HG03354 (cell line): ENCODE results near the gene PIP5K1C.
A peak's percentile ranks its signal among the peaks of the same experiment; 100 is the strongest.
"Not testable (repeated sequence)": the region's sequence is repeated elsewhere in the genome, so short reads cannot be mapped to it uniquely, and the experiment has no call there.

Source experiments
- ATAC-seq: cut with Tn5 transposase; IDR thresholded peaks from one replicate; pipeline ENCODE4 v1.9.1; 2021; ENCODE audit warnings: mild to moderate bottlenecking; ENCODE audit not compliant: unreplicated experiment, poor library complexity, severe bottlenecking

PIP5K1C gene

DNA sequence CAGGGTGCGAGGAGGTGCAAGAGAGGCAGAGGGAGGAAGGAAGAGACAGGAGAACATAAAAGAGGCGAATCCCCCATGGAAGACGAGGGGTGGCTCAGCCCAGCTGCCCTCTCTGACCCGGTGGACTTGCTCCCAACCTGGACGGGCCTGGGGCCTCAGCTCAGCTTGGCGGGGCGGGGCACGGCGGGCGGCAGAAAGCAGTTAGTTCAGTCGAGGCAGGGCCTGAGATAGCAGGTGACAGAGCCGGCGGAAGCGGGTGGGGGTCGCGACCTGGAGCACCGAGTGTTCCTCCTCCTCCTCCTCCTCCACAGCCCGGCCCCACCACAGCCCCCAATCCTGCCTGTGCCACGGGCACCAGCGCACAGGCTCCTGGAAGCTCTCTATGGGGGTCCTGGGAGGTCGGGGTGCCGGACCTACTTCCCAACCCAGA, 66.7 kb downstream of the PIP5K1C start:
- ATAC-seq: no peak

DNA sequence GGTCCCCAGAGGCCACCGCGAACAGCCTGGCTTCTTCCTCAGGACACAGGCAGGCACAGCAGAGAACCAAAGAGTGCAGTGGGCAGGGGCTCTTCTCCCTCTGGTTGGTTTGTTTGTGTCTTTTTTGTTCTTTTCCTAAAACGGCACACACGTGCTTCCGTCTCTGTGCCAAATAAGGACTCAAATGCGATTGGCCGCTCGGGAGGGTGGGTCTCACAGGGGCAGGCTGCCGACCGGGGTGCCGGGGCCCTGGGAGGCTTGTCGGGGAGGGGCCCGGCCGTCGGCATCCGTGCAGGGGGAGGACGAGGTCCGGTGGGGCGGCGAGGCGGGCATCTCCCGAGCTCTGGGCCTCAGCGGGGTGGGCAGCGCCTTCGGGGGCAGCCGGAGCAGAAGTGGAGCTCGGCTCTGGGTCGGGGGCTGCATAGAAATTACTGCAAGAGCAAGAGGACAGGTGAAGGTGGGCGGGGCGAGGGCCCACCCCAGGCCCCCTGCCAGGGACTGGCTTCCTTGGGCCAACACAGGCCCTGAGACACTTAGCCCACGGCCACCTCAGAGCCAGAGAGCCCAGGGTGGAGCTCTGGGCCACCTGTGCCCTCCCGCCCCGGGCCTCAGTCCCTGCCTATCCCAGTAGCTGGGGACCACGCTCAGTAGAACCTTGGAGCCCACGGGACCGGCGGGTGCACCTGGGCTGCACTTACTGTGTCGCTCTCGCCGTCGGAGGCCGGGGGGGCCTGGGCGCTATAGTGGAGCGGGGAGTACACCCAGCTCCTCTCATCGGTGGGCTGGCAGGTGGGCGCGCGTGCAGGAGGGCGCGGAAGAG, 67.3 kb downstream of the PIP5K1C start:
- ATAC-seq: no peak

GRCh38 chr19:3632098-3632497, 68.2 kb downstream of the PIP5K1C start:
- no peak for ATAC-seq

GRCh38 chr19:3631053-3631861, 69.0 kb downstream of the PIP5K1C start:
- ATAC-seq: no peak

DNA sequence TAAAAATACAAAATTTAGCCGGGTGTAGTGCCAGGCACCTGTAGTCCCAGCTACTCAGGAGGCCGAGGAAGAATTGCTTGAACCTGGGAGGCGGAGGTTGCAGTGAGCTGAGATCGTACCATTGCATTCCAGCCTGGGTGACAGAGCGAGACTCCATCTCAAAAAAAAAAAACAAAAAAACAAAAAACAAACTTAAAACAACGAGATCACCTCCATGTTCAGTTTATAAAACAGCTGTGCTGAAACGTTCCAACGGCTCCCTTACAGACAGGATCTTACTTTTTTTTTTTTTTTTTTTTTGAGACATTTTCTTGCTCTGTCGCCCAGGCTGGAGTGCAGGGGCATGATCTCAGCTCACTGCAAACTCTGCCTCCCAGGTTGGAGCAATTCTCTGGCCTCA, 71.5 kb downstream of the PIP5K1C start:
- ATAC-seq: not testable (repeated sequence)

GRCh38 chr19:3627351-3627723, 72.9 kb downstream of the PIP5K1C start:
- ATAC-seq: no peak

DNA sequence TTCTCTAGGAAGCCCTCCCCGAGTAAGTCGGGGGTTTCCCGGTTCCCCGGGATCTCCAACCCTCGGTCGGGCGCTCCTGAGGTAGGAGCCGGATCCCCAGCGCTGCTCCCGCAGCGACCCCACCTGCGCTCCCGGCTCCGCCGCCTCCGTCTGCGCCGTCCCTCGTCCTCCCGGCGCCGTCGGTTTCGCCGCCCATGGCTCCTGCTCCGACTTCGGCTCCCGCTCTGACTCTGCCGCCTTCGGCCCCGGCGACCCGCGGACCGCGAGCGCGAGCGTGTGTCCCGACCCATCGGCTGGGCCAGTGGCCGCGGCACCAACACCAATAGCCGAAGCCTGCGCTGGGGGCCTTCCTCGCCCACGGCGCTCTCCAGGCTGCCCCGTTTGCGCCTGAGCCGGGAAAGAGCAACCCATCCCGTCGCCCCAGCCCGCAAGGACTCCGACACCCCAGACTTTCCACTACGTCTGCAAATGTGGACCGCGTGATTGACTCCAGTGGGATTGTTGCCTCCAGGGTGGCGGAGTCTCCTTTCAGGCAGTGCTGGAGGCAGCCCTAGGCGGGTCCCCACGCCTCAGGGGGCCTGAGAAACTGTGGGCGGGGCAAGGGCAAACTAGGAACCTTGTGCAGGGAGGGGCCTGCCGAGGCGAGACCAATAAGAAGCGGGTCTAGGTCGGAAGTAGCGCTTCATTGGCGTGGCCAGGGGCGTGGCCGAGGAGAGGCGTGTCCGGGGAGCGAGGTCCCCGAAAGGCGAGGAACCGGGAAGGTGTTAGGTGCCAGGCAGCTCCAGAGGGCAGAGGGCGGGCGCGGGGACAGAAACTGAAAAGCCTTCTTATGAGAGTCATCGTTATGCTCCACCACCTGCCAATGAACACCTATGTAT, 73.6 kb downstream of the PIP5K1C start, which contains the start of gene CACTIN:
TSS of gene CACTIN (minus strand) at position 318 of the 878 bp plus-strand sequence. CDS start at position 290, 28 bp downstream.
- ATAC-seq: peak; percentile 88

DNA sequence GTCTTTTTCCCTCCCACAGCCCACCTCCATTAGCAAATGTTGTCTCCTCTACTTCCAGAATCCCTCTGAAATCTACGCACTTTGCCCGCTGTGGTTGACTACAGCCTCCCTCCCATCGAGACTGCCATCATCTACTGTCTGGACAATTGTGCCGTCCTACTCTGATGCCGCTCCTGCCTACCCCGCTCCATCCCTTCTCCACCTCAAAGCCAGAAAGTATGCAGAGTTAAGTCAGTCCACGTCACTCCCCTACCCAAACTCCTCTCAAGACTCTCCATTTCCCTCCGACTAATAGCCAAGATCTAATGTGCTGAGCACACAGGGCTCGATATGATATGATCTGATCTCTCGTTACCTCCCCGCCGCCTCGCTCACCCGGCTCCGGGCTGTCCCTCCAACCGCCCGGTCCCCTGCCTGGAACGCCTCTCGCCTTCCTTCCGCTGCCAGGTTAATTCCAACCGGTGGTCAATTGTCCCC, 74.2 kb downstream of the PIP5K1C start:
- no peak for ATAC-seq

- ATAC-seq: no peak
These were observed 76.6 kb downstream of the PIP5K1C start for GRCh38 chr19:3623716-3624115.

DNA sequence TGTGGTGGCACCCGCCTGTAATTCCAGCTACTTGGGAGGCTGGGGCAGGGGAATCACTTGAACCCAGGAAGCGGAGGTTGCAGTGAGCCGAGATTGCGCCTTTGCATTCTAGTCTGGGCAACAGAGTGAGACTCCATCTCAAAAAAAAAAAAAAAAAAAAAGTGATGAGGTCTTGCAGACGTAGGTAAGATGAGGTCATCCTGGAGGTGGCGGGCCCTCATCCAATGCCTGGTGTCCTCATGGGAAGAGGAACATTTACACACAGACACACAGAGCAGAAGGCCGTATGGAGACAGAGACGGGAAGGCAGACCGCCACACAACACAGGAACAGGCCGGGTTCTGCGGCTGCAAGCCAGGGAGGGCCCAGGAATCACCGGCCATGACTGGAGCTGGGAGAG, 78.0 kb downstream of the PIP5K1C start:
- no peak for ATAC-seq

DNA sequence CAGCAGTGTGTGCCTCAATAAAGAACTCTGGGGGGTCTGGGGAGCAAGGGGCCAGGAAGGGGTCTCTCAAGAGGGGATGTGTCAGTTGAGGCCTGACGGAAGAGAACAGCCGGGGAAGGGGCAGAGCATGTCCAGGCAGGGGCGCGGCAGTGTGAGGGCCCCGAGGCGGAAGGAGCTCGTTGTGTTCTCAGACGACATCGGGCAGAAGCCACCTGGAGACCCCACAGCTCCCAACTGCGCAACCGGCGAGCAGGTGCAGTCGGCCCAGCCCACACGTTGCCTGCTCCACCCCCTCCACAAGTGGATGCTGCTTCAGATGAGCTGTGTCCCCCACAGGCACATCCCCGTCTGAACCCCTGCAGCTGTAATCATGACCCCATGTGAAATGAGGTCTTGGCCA, 78.6 kb downstream of the PIP5K1C start:
- ATAC-seq: no peak

DNA sequence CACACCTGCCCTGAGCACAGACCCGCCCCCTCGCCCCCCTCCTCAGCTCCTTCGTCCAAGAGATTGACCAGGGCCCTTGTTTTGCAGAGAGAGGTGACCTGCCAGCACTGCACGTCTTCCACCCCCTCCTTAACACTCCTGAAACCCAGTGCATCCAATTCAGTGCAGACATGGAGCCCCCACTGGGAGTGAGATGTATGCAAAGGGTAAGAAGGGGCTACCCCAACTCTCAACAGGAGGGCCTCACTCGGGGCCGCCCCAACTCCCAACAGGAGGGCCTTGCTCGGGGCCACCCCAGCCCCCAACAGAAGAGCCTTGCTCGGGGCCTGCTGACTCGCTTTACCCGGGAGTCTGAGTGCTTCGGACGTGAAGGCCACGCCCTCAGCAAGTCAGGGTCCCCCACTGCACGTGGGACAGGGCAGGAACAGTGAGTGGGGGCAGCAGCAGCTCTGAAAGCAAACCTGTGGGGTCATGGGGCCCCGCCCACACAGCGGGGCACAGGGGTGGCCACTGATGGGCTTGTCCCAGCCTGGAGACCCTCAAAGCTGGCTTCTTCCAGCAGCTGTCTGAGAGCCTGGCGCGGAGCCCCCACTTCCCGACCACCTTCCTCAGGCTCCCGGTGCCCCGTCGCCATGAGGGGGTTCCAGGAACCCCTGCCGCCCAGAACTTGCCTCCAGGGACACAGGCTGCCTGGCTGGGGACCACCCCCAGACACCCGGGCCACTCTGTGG, 79.3 kb downstream of the PIP5K1C start:
- ATAC-seq: no peak

DNA sequence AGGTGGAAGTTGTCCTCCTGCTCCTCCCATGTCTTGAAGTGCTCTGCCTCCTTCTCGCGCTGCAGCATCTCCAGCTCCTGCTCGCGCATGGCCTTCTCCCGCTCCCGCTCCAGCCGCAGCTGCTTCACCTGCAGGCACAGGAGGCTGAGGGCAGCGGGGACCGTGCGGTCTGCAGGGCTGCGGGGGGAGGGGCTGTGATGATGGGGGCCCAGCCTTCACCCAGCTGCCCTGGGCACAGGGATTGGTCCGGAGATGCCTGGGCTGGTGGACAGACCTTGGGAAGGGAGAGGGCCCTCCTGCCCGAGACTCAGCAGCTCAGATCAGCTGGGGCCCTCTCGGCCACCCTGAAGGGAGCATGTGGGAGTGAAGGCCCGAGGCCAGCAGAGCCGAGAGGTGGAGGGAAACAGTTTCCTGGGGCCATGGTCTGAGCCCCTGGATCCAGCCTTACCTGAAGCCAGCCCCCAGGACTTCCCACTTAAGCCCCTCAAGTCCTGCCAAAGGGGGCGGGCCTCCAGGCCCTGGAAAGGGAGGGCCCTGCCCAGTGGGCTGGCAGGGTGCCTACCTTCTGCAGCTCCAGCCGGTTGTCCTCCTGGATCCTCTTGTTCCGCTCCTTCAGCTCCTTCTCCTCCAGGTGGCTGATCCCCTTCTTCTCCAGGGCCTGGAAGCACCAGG, 80.0 kb downstream of the PIP5K1C start:
- no peak for ATAC-seq

DNA sequence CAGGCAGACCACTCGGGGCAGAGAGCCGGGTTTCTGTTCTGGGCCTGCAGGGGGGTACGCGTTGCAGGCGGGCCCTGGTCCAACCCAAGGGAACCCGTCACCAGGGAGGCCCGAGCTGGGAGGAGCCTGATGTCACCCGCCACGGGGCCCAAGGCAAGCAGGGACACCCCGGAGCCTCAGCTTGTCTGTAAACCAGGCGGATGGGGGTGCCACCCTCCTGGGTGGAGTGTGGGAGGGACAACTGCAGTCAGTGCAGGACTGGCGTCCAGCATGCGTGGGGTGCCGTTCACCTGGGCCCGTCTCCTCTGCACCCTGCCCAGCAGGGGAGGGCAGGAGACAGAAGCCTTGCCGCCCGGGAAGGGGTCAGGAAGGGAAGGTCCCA, 80.6 kb downstream of the PIP5K1C start:
- no peak for ATAC-seq

GRCh38 chr19:3618811-3619630, 81.2 kb downstream of the PIP5K1C start:
- no peak for ATAC-seq

GRCh38 chr19:3618144-3618810, 82.0 kb downstream of the PIP5K1C start:
- ATAC-seq: no peak

DNA sequence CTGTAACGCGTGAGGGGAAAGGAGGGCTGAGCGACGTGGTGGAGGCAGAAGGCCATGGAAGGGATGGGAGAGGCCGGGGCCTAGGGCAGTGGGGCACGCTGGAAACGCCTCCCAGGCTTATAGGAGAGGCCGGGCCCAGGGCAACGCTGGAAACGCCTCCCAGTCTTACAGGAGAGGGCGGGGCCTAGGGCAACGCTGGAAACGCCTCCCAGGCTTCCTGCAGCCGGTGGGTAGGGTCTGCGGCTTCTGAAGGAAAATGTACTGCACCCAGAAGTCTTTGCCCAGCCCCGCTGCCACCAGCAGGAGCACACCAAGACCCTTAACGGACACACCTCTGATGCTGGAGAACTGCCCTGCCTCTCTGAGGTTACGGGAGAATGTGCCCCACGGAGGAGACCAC, 82.8 kb downstream of the PIP5K1C start:
- ATAC-seq: no peak
